Activated naive CD4-positive, alpha-beta T cell treated with anti-CD3 and anti-CD28 coated beads, Interleukin-2, amount 50 U/mL, for 72 hours (primary cell): ENCODE data around the gene PARD3B. TPM values are rescaled to one million over a fixed set of nuclear protein-coding genes. Genes with fewer than 3 reads are reported as not detected.

Source experiments
- ATAC-seq, 2 donors: fragments of 150-1000 bp; cut with Tn5 transposase; 2 replicates each; pipeline ENCODE4 v1.10.0; 2021; ENCODE audit warnings: mild to moderate bottlenecking in 2 of 2, moderate library complexity in 2 of 2
- DNase-seq, 2 donors: peaks; one replicate each; pipeline ENCODE4 v3.0.0; 2021 to 2022; ENCODE audit warnings: low spot score in 2 of 2
- H3K27ac Mint-ChIP-seq, 2 donors: one replicate each; pipeline ENCODE4 v1.8.0; 2022; ENCODE audit warnings: mild to moderate bottlenecking in 2 of 2, mixed read lengths in 2 of 2
- H3K36me3 Mint-ChIP-seq, 2 donors: one replicate each; pipeline ENCODE4 v1.8.0; 2022; ENCODE audit warnings: mixed read lengths in 2 of 2
- H3K9me3 Mint-ChIP-seq, 2 donors: one replicate each; pipeline ENCODE4 v1.8.0; 2022; ENCODE audit warnings: mixed read lengths in 2 of 2
- total RNA-seq, 2 donors: library from RNA; stranded (reverse); gene quantifications; one replicate each; pipeline ENCODE4 v1.2.3, GENCODE V29; 2022

PARD3B gene
- total RNA-seq, 2 donors from 2014 or later: 0.09 to 0.35 TPM

DNA sequence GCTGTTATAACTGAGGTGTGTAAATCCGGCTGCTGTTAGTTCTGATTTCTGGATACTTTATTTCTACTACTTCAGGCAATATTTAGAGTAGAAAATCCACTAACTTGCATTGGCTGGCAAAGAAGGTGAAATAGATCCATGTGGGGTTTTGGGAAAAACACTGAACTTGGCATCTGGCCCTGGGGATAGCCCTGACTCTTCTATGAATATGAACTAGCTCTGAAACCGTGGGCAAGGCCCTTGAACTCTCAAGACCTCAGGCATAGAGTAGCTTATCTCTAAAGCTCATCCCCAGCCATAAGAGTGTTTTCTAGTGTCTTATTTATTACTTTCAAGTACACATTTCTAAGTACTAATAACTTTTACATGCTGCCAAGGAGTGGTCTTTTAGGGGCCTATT, 25.8 kb downstream of the PARD3B start:
- Mint-ChIP-seq H3K27ac (no peak overlapping the region), H3K9me3 (no peaks in the 10 kb centered on the region), H3K36me3 (no peaks in the 10 kb centered on the region)
- no peak for DNase-seq
- no peak for ATAC-seq

DNA sequence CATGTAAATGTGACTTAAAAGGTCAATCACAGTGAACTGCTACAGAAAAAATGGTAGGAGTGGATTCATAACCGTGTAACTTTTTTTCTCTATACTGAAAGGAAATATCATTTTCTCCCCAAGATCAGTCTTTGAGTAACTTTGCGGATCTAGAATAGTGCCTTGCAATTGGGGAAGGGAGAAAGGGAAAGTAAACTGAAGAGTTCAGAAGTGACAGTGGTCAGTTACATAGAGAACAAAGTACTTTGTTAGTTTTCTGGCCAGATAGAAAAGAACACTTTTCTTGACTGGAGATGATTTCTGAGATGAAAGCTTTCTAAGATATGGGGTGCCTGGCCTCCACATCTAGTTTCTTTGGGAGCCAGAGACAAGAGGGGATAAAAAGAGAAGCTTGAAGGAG, 26.6 kb downstream of the PARD3B start:
- no peak overlapping the region for H3K27ac Mint-ChIP-seq
- DNase-seq (no peak), ATAC-seq (no peak)
- no peaks in the 10 kb centered on the region for H3K36me3 Mint-ChIP-seq
- no peaks in the 10 kb centered on the region for H3K9me3 Mint-ChIP-seq

DNA sequence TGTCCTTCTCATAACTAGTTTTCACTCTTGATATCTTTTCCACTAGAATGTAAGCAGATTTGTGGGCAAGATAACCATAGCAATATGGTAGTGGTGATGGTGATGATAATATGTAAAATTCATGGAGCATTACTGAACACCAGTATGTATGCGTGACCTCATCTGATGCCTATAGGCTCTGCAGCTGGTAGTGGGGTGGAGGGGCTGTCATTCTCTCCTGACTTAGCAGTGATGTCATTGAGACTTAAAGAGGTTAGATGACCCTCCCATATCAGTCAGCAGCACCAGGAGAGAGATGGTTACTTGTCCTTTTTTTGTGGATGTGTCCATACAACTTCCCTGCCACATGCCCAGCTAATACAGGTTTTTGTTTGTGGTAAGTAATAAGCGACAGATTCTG, 27.9 kb downstream of the PARD3B start:
- Mint-ChIP-seq H3K27ac (no peak overlapping the region), H3K9me3 (no peaks in the 10 kb centered on the region), H3K36me3 (no peaks in the 10 kb centered on the region)
- DNase-seq (no peak), ATAC-seq (no peak)

DNA sequence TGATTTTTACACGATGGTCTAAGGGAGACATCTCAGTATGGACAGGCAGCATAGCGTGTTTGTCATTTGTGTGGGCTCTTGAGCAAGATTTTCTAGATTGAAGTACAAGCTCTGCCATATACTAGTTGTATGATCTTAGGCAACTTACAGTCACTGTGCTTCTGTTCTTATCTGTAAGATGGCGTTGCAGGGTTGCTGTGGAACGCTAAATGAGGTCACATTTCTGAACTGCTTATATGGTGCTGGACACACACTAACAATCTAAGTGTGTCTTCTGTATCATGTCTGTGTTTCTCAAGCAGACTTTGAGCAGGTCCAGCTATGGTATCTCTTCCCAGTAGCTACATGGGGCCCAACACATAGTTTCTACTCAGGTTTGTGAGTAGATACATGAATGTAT, 29.2 kb downstream of the PARD3B start:
- Mint-ChIP-seq H3K36me3 (no peaks in the 10 kb centered on the region), H3K9me3 (peaks cover 0 to 5% of the 10 kb centered on the region in 2 donors), H3K27ac (no peak overlapping the region)
- DNase-seq (no peak), ATAC-seq (no peak)

DNA sequence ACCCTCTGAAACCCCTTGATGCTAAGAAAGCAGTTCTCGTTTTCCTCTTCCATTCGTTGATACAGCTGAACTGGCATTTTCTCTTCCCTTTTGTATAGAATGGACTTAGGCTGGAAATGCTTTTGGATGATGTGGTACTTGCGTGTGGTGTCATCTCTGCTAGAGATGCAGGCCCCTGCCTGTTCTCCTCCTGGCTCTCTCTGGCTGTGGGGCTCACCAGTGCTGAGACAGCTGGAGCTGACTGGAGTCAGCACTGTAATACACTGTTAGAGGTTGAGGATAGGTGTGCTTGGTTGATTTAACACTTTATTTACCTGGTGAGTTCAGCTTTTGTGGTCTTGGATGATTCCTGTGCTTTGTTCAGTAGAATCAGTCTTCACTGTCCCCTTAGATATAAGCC, 30.2 kb downstream of the PARD3B start:
- no peak overlapping the region for H3K27ac Mint-ChIP-seq
- DNase-seq (no peak), ATAC-seq (no peak)
- no peaks in the 10 kb centered on the region for H3K36me3 Mint-ChIP-seq
- peaks cover 0 to 5% of the 10 kb centered on the region in 2 donors for H3K9me3 Mint-ChIP-seq

DNA sequence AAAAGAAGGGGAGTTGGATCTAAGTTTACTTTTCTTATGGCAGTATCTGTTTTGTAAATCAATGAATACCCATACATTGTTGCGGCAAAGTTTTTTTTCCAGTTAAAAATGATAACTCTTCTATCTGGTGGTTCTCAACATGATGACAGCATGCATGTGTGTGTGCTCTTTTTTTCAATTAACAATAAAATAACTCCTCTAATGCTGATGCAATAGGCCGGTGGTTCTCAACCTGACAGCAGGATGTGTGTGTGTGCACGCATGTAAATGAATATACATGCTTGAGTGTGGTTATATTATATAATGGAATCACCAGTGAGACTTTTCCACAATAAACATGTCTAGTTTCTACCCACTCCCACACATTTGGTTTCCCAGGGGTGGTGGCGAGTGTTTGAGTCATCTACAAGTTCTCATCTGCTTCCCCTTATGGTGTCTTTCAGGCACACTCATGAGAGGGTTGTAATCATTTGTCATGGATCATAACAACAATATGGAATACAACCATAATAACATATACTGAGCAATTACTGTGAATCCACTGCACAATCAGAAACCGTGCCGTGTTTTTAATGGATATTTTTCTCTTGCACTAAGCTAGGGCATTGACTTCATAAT, 31.2 kb downstream of the PARD3B start:
- Mint-ChIP-seq H3K36me3 (no peaks in the 10 kb centered on the region), H3K27ac (no peak overlapping the region), H3K9me3 (peaks cover 0 to 5% of the 10 kb centered on the region in 2 donors)
- ATAC-seq (peak in 1 of 2 donors; percentile 73), DNase-seq (peak in 1 of 2 donors; percentile 5)

DNA sequence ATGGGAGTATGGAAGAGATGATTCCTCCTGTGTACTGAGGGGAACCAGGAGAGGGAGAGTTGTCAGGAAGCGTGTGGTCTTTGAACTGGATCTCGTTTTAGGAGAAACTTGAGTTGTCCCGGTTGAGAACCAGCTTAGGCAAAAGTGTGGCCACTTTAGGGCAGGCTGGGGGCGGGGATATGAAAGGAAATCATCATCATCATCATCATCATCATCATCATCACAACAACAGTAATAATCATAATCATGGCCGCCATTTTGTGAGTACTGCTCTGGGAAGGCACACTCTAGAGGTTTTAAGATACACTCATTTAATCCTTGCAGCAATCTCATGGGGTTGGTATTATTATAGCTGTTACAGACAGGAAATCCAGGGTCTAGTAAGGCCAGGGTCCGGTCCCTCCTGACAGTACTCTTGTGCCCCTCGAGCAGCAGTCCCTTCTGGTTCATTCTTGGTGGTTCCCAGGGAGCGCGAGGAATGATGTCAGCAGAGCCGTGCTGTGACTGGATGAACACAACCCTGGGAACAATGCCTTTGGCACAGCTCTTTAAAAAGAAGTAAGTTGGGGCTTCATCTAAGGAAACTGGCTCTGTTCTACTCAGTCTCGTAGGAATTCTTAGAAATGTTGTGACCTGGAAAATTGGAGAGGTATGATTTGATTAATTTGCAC, 33.8 kb downstream of the PARD3B start:
- Mint-ChIP-seq H3K27ac (peak overlapping the region in 1 of 2 donors; percentile 33), H3K36me3 (no peaks in the 10 kb centered on the region), H3K9me3 (peaks cover 0 to 5% of the 10 kb centered on the region in 2 donors)
- no peak for ATAC-seq
- no peak for DNase-seq

DNA sequence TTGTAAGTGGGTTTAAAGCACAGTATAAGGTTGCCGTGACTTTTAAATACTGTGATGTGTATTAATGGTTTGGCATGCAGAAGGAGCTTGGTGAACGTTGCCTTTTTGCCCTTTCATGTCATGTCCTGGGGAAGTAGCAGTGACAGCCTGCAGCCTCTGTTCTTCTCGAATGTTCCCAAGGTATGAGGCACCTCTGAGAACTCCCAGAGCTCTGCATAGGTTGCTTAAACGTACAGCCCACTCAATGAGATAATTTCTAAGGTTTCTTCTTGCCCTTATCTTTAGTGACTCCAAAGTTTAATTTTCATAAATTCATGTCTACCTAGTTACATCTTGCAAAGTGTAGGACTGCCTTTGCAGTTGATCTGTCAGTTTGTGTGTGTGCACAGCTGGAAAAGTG, 36.7 kb downstream of the PARD3B start:
- ATAC-seq (no peak), DNase-seq (no peak)
- H3K27ac Mint-ChIP-seq: no peak overlapping the region
- H3K9me3 Mint-ChIP-seq: peaks cover 0 to 5% of the 10 kb centered on the region in 2 donors
- H3K36me3 Mint-ChIP-seq: no peaks in the 10 kb centered on the region

DNA sequence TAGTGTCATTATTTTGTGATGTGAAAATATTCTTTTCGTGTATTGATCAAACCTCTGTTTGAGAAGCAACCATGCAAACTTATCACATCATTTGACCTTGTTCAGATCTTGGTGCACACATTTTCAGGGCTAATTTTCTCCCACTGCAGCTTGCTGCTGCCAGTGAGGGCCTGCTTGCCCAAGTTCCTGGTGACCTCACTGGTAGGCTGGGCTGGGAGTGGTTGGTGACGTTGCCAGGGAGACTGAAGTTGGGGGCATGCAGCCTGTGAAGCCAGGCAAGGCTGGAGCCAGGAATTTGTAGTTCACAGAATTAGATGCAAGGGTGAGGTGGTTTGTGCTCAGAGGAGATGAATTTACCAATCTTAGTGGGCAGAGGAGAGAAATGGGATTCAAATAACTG, 38.5 kb downstream of the PARD3B start:
- H3K36me3 Mint-ChIP-seq: no peaks in the 10 kb centered on the region
- H3K9me3 Mint-ChIP-seq: peaks cover 0 to 1% of the 10 kb centered on the region in 2 donors
- DNase-seq: no peak
- ATAC-seq: no peak
- H3K27ac Mint-ChIP-seq: no peak overlapping the region

DNA sequence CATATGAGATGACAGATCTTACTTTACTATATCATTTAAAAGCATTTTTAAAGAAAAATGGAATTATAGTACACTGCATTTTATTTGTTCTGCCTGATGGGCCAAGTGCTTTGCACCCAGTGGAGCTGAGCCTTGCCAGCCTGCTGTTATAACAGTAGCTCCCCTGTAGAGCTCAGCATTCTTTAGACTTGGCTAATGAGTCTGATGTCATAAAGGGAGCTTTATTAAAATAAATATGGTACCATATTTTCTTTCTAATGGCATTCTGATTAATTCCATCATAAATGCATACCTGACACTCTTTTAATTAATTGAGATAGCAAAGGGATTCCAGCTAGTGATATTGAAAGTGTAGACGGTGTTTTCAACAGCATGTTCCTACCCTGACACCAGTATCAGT, 40.7 kb downstream of the PARD3B start:
- no peak for ATAC-seq
- Mint-ChIP-seq H3K9me3 (peaks cover 10 to 13% of the 10 kb centered on the region in 2 donors), H3K27ac (no peak overlapping the region), H3K36me3 (peaks cover 0 to 7% of the 10 kb centered on the region in 2 donors)
- DNase-seq: no peak

DNA sequence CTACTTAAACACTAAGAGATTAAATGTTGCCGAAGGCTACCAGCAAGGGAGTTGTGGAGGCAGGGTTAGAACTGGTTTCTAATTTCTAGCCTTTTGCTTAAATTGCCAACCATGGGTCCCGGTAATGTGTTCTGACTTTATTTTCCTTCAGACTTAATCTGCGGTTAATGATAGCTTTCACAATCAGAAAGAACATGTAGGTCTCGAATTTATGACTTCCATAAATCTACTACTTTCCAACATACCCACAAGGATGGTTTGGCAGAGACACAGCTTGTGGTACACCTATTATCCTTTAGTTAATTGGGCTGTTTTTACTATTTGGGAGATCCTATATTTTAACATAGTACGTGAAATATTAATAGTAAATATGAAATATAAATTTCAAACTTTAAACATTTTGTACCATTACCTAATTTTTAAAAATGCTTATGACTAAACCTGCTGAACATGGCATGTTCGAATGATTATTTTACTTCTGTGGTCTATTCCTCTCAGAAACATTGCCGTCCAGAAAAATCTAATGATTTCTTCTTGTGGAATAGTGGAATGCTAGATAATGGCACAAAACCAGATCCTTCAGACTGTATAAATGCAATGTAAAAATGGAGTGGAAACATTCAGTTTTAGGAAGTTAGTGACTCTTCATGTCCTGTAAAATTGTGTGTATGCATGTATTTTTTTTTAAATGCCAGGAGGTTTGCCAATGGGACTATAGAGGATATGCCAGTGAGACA, 41.3 kb downstream of the PARD3B start:
- ATAC-seq (no peak), DNase-seq (no peak)
- H3K27ac Mint-ChIP-seq: no peak overlapping the region
- H3K36me3 Mint-ChIP-seq: peaks cover 0 to 7% of the 10 kb centered on the region in 2 donors
- peaks cover 10 to 13% of the 10 kb centered on the region in 2 donors for H3K9me3 Mint-ChIP-seq

DNA sequence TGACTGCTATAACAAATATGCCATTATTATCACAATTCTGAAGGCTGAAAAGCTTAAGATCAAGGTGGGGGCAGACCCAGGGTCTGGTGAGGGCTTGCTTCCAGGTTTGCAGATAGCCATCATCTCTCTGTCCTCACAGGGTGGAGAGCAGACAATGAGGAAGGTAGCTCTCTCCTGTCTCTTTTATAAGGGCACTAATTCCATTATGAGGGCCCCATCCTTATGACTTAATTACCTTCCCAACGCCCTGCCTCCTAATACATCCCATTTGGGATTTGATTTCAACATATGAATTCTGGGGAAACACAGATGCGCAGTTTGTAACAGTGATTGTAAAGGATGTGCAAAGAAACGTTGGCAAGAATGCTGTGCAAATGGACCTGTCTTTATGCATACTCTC, 44.8 kb downstream of the PARD3B start:
- no peak overlapping the region for H3K27ac Mint-ChIP-seq
- no peak for ATAC-seq
- no peak for DNase-seq
- H3K36me3 Mint-ChIP-seq: peaks cover 0 to 7% of the 10 kb centered on the region in 2 donors
- H3K9me3 Mint-ChIP-seq: peaks cover 10 to 13% of the 10 kb centered on the region in 2 donors

DNA sequence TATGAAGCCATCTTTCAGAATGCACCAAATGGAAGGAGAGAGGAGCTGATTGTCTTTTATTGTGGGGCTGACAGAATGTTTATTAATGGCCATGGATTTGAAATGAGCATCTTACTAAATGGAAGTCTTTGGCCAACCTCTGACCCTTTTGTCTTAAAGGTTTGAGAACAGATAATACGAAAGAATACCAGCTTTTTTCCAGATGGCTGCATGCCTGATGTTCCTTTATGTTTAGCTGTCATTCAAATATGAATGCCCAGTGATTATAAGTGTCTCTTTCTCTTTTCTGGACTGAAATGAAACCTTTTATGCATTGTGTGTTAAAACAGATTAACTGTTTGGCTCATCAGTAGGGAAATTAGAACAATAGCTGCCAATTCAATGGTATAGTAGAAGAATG, 46.0 kb downstream of the PARD3B start:
- H3K36me3 Mint-ChIP-seq: peaks cover 0 to 7% of the 10 kb centered on the region in 2 donors
- H3K27ac Mint-ChIP-seq: no peak overlapping the region
- DNase-seq (no peak), ATAC-seq (no peak)
- peaks cover 10 to 13% of the 10 kb centered on the region in 2 donors for H3K9me3 Mint-ChIP-seq

DNA sequence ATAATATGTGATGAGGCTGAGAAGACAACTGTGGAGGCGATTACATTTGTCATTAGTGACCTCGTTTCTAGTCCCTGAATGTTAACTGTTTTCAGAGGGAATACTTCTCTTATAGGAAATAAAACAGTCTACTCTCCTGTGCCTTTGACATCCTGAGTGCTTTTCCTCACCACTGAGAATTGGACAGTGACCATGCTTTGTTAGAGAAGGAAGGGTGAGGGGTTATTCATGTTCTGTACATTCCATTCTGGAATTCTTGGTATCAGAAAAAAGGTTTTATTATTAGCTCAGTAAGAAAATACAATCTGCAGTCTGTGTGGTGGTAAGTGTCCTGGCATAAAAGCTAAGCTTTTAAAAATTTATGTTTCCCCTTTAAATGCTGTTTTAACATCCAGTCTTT, 58.8 kb downstream of the PARD3B start:
- ATAC-seq (no peak), DNase-seq (no peak)
- no peak overlapping the region for H3K27ac Mint-ChIP-seq
- peaks cover 0 to 6% of the 10 kb centered on the region in 2 donors for H3K9me3 Mint-ChIP-seq
- no peaks in the 10 kb centered on the region for H3K36me3 Mint-ChIP-seq

DNA sequence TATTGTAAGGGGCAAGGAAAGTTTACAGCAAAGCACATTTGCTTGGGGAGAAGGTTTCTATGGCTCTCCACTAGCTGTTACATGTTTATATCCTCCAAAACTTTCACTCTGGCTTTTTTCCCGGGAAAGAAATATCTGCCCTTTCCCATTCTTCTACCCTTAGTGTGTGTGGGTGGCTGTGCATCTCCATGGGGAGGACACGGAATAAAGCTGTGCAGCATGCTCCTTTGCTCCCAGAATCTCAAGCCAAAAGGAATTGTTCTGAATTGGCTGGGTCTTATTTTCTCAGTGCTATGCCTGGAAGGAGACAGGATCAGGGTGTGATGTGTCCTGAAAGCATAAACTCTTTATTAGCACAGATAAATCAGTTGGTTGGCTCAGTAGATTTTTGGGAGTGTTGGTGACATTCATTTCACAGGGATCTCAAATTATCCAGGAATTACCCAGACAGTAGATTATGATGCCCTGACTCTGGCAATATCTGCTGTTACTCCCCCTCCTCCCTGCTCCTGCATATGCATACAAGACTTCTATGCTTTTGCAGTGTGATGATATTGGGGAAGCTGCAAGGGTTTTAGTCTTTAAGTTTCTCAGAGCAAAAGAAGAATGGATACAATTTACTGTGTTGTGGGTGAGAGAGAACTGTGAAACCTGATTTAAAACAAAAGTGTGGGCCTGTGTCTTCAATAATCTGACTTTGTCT, 63.1 kb downstream of the PARD3B start:
- Mint-ChIP-seq H3K9me3 (no peaks in the 10 kb centered on the region), H3K36me3 (no peaks in the 10 kb centered on the region), H3K27ac (no peak overlapping the region)
- no peak for DNase-seq
- ATAC-seq: no peak

DNA sequence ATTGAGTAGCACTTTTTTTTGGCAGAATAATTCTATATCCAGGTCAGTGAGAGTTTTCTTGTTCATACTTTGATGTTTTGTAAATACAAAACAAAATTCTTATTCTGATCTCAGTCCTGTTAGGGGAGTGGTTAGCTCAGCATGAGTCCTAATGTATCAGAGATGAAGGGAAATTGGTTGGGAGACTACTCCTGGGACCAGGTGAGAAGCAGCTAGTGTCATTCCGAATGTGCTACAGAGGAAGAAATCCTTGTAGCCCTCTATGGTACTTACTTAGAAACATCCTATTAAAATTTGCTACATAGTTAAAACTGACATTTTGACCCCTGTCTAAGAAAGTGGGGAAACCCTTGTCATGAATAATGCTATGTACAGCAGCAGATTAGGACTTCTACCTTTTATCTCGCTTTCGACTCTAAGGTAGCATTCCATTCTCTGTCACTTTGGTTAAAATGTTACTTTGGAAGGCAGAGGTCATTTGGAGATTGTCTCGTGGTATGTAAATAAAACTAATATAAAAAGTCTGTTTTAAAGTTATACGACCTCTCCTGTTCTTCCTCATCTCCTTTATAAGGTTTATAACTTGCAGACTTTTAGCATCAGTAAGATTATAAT, 65.8 kb downstream of the PARD3B start:
- ATAC-seq (no peak), DNase-seq (no peak)
- no peaks in the 10 kb centered on the region for H3K36me3 Mint-ChIP-seq
- H3K27ac Mint-ChIP-seq: no peak overlapping the region
- H3K9me3 Mint-ChIP-seq: no peaks in the 10 kb centered on the region

DNA sequence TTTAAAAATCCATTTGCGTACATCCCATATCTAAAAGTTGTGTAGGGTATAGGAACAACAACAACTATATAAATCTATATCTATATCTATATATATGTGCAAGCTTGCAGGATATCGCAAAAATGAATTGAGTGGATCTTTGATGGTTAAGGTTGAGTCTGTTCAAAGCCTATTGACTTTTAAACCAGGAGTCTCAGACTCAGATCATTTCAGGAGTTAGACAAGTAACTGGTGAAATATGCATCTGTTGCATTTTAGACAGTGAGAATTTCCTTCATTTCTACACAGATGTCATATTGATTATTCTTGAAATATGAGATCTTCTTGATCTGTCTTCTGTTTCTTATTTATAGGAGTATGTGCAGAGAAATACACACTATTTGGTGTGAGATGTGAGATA, 66.5 kb downstream of the PARD3B start:
- Mint-ChIP-seq H3K36me3 (no peaks in the 10 kb centered on the region), H3K27ac (no peak overlapping the region), H3K9me3 (no peaks in the 10 kb centered on the region)
- DNase-seq: no peak
- no peak for ATAC-seq
